ENCODE results near the gene GALNS.

GRCh38 chr16:88857728-88858339, 1.1 kb upstream of the GALNS start:
- TF ChIP-seq EP300 (IDR thresholded peaks at IDR 0.05; ENCODE audit: borderline replicate concordance) (no peak), USF1 (IDR thresholded peaks at IDR 0.05) (no peak), NFIC (IDR thresholded peaks at IDR 0.05) (no peak), TEAD4 (IDR thresholded peaks at IDR 0.05) (no peak)
